Liver (tissue), 9 donors: Measurements from ENCODE around the gene MAP4K2. TPM values are rescaled to one million over a fixed set of nuclear protein-coding genes. Genes with fewer than 3 reads are reported as not detected.

Source experiments
- DNase-seq: peaks from one replicate; pipeline ENCODE4 v3.0.0-alpha.2; 2017; ENCODE audit warnings: low spot score
- H3K27ac ChIP-seq, 2 donors: one replicate each; pipeline ENCODE4 v1.7.0; 2013; ENCODE audit warnings: inconsistent platforms in 2 of 2, low read length in 2 of 2, control low read depth in 1 of 2, low read depth in 1 of 2, mild to moderate bottlenecking in 1 of 2
- H3K27me3 ChIP-seq, 4 donors: one replicate each; pipeline versions ENCODE4 v1.6.1 to v1.7.0; 2013; ENCODE audit warnings: low read length in 3 of 4, inconsistent platforms in 1 of 4, mild to moderate bottlenecking in 1 of 4, moderate library complexity in 1 of 4; ENCODE audit not compliant: control insufficient read depth in 4 of 4, insufficient read depth in 4 of 4
- H3K36me3 ChIP-seq, 4 donors: one replicate each; pipeline versions ENCODE4 v1.6.1 to v1.7.0; 2013; ENCODE audit warnings: low read length in 3 of 4, mild to moderate bottlenecking in 3 of 4, low read depth in 1 of 4, moderate library complexity in 1 of 4; ENCODE audit not compliant: control insufficient read depth in 4 of 4, insufficient read depth in 3 of 4
- H3K4me1 ChIP-seq, 4 donors: one replicate each; pipeline versions ENCODE4 v1.6.1 to v1.7.0; 2013; ENCODE audit warnings: low read length in 3 of 4, mild to moderate bottlenecking in 3 of 4, moderate library complexity in 1 of 4; ENCODE audit not compliant: control insufficient read depth in 4 of 4, insufficient read depth in 4 of 4
- H3K4me3 ChIP-seq, 3 donors: one replicate each; pipeline versions ENCODE4 v1.6.1 to v1.7.0; 2013; ENCODE audit warnings: low read length in 3 of 3, control low read depth in 1 of 3, low read depth in 1 of 3, mild to moderate bottlenecking in 1 of 3
- H3K9ac ChIP-seq, 2 donors: one replicate each; pipeline ENCODE4 v1.7.0; 2013; ENCODE audit warnings: low read length in 2 of 2, mild to moderate bottlenecking in 2 of 2, moderate library complexity in 2 of 2, control low read depth in 1 of 2, low read depth in 1 of 2
- H3K9me3 ChIP-seq, 4 donors: one replicate each; pipeline versions ENCODE4 v1.6.1 to v1.7.0; 2013; ENCODE audit warnings: low read length in 3 of 4; ENCODE audit not compliant: control insufficient read depth in 4 of 4
- ATF3 ChIP-seq: IDR thresholded peaks from 2 replicates; pipeline ENCODE4 v1.6.1; 2016; ENCODE audit warnings: antibody characterized with exemption
- CTCF ChIP-seq: fragments of 150-350 bp; IDR thresholded peaks from 2 replicates; pipeline ENCODE4 v1.5.1; 2017; ENCODE audit warnings: improper control_type of control experiment, low read depth, low read length; ENCODE audit not compliant: missing input control
- EGR1 ChIP-seq, 2 donors: IDR thresholded peaks; 2 replicates each; pipeline ENCODE4 v1.6.1; 2016 to 2018; ENCODE audit warnings: antibody characterized with exemption in 2 of 2, low read depth in 2 of 2
- FOXA1 ChIP-seq: IDR thresholded peaks from 2 replicates; pipeline ENCODE4 v1.6.1; 2016; ENCODE audit warnings: antibody characterized with exemption
- GABPA ChIP-seq, 2 donors: IDR thresholded peaks in 1 of 2; conservative IDR thresholded peaks in 1 of 2; 2 replicates each; pipeline ENCODE4 v1.6.1; 2016; ENCODE audit warnings: antibody characterized with exemption in 2 of 2, mild to moderate bottlenecking in 1 of 2, moderate library complexity in 1 of 2
- HNF4A ChIP-seq, 2 donors: conservative IDR thresholded peaks; 2 replicates each; pipeline ENCODE4 v1.6.1; 2016; ENCODE audit warnings: antibody characterized with exemption in 2 of 2, mild to moderate bottlenecking in 2 of 2
- HNF4G ChIP-seq: IDR thresholded peaks from 2 replicates; pipeline ENCODE4 v1.6.1; 2016; ENCODE audit warnings: antibody characterized with exemption
- JUND ChIP-seq, 2 donors: IDR thresholded peaks; 2 replicates each; pipeline ENCODE4 v1.6.1; 2016; ENCODE audit warnings: antibody characterized with exemption in 2 of 2
- MAX ChIP-seq: IDR thresholded peaks from 2 replicates; pipeline ENCODE4 v1.6.1; 2016; ENCODE audit warnings: antibody characterized with exemption
- NR2F2 ChIP-seq: IDR thresholded peaks from 2 replicates; pipeline ENCODE4 v1.6.1; 2016; ENCODE audit warnings: antibody characterized with exemption
- RAD21 ChIP-seq, 2 donors: IDR thresholded peaks; 2 replicates each; pipeline ENCODE4 v1.6.1; 2016; ENCODE audit warnings: antibody characterized with exemption in 2 of 2, mild to moderate bottlenecking in 2 of 2
- REST ChIP-seq: IDR thresholded peaks from 2 replicates; pipeline ENCODE4 v1.6.1; 2016; ENCODE audit warnings: antibody characterized with exemption, mild to moderate bottlenecking
- RXRA ChIP-seq, 2 donors: IDR thresholded peaks; 2 replicates each; pipeline ENCODE4 v1.6.1; 2017 to 2018; ENCODE audit warnings: antibody characterized with exemption in 2 of 2, mild to moderate bottlenecking in 1 of 2
- TAF1 ChIP-seq: conservative IDR thresholded peaks from 2 replicates; pipeline ENCODE4 v1.6.1; 2016; ENCODE audit warnings: antibody characterized with exemption, mild to moderate bottlenecking
- YY1 ChIP-seq: IDR thresholded peaks from 2 replicates; pipeline ENCODE4 v1.6.1; 2016; ENCODE audit warnings: antibody characterized with exemption, mild to moderate bottlenecking
- ZBTB33 ChIP-seq: IDR thresholded peaks from 2 replicates; pipeline ENCODE4 v1.6.1; 2016; ENCODE audit warnings: antibody characterized with exemption
- WGBS: extraction: QIAGEN DNeasy Blood & Tissue Kit; methylation state at CpG from one replicate; pipeline ENCODE4 v1.1.7; 2013; 5-methylcytosine and 5-hydroxymethylcytosine counted together
- polyA plus RNA-seq, 2 donors: library from polyadenylated mRNA; stranded (reverse) in 1 of 2; unstranded in 1 of 2; fragments of 200-250 nt in 1 of 2; fragments of >200 nt in 1 of 2; fragmentation: Nextera tagmentation in 1 of 2; extraction: Ambion mirVana in 1 of 2; gene quantifications; one replicate each; pipeline versions ENCODE4 v1.2.1 to v1.2.3, GENCODE V29; 2013 to 2015
- total RNA-seq, 2 donors: library from RNA; depleted of rRNA; stranded (reverse); fragments of >200 nt; gene quantifications; one replicate each; pipeline ENCODE4 v1.2.3, GENCODE V29; 2014
- donor health status: healthy.
- donor health status: healthy.
- donor health status: healthy.
- donor health status: healthy.
- donor health status: healthy.

The MAP4K2 gene
- total and polyA plus RNA-seq, 4 donors: 2.1 to 6.9 (median 3.5) TPM

GRCh38 chr11:64834031-64834722, 31.2 kb upstream of the MAP4K2 start:
- DNase-seq: no peak
- Histone ChIP-seq H3K36me3 (no peaks in the 10 kb centered on the region), H3K27me3 (no peaks in the 10 kb centered on the region), H3K27ac (no peak overlapping the region), H3K4me1 (no peaks in the 10 kb centered on the region), H3K4me3 (no peak overlapping the region), H3K9me3 (no peaks in the 10 kb centered on the region), H3K9ac (no peak overlapping the region)
- TF ChIP-seq EGR1 (IDR thresholded peaks at IDR 0.05; ENCODE audit: low read depth in 2 of 2) (no peak), REST (no peak), MAX (no peak), CTCF (no peak), FOXA1 (no peak), TAF1 (no peak), HNF4A (conservative IDR thresholded peaks at IDR 0.05) (no peak), RAD21 (IDR thresholded peaks at IDR 0.05) (no peak), HNF4G (no peak), ATF3 (no peak), JUND (IDR thresholded peaks at IDR 0.05) (no peak), ZBTB33 (no peak), NR2F2 (no peak), YY1 (no peak), RXRA (IDR thresholded peaks at IDR 0.05) (no peak)
- WGBS: 97% methylated on average over 25 of the region's 25 CpGs

GRCh38 chr11:64833509-64833908, 30.5 kb upstream of the MAP4K2 start:
- Histone ChIP-seq H3K27me3 (no peaks in the 10 kb centered on the region), H3K4me3 (no peak overlapping the region), H3K27ac (no peak overlapping the region), H3K4me1 (no peaks in the 10 kb centered on the region), H3K9ac (no peak overlapping the region), H3K9me3 (no peaks in the 10 kb centered on the region), H3K36me3 (no peaks in the 10 kb centered on the region)
- WGBS: 95% methylated on average over 10 of the region's 10 CpGs
- DNase-seq: no peak
- no peak for TF ChIP-seq FOXA1
- no peak for TF ChIP-seq GABPA (IDR thresholded peaks at IDR 0.05 in 1 of 2, conservative IDR thresholded peaks at IDR 0.05 in 1 of 2)
- TF ChIP-seq HNF4A (conservative IDR thresholded peaks at IDR 0.05): no peak
- no peak for TF ChIP-seq EGR1 (IDR thresholded peaks at IDR 0.05; ENCODE audit: low read depth in 2 of 2)
- no peak for TF ChIP-seq HNF4G
- no peak for TF ChIP-seq NR2F2
- TF ChIP-seq YY1: no peak
- TF ChIP-seq REST: no peak
- no peak for TF ChIP-seq CTCF
- no peak for TF ChIP-seq MAX
